ENCODE measurements around the gene OR10H4. TPM values are rescaled to one million over a fixed set of nuclear protein-coding genes. Genes with fewer than 3 reads are reported as not detected.

Gene OR10H4
- total and polyA plus RNA-seq, 12 donors: not detected

GRCh38 chr19:15992014-15992413 lies 43.2 kb downstream of the OR10H4 start:
- DNase-seq: no peak
- Histone ChIP-seq H3K36me3 (replicated peaks in 1 of 2) (no peaks in the 10 kb centered on the region), H3K27ac (no peak overlapping the region), H3K4me1 (replicated peaks in 1 of 2) (no peaks in the 10 kb centered on the region), H3K4me3 (no peak overlapping the region), H3K27me3 (peaks cover under 1% of the 10 kb centered on the region), H3K9me3 (replicated peaks in 1 of 3) (no peaks in the 10 kb centered on the region)
- TF ChIP-seq CTCF (IDR thresholded peaks at IDR 0.05) (no peak), POLR2A (IDR thresholded peaks at IDR 0.05) (no peak)
- WGBS, 4 donors: 66 to 79% (median 71%) methylated on average over 5 of the region's 5 CpGs
- intact Hi-C loops (cut with DNase I): no loop called here

DNA sequence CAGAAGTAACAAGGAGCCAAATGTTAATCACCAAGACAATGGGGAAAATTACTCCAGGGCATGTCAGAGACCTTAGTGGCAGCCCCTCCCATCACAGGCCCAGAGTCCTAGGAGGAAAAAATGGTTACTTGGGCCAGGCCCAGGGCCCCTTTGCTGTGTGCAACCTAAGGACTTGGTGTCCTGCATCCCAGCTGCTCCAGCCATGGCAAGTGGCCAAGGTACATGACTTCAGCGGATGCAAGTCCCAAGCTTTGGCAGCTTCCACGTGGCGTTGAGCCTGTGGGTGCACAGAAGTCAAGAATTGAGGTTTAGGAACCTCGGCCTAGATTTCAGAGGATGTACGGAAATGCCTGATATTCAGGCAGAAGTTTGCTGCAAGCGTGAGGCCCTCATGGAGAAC lies 46.7 kb downstream of the OR10H4 start:
- no peaks in the 10 kb centered on the region for H3K9me3 ChIP-seq (replicated peaks in 1 of 3)
- H3K4me3 ChIP-seq: no peak overlapping the region
- intact Hi-C loops (cut with DNase I): no loop called here
- H3K4me1 ChIP-seq (replicated peaks in 1 of 2): no peaks in the 10 kb centered on the region
- H3K36me3 ChIP-seq (replicated peaks in 1 of 2): no peaks in the 10 kb centered on the region
- H3K27ac ChIP-seq: no peak overlapping the region
- TF ChIP-seq CTCF (IDR thresholded peaks at IDR 0.05) (no peak), POLR2A (IDR thresholded peaks at IDR 0.05) (no peak)
- no peaks in the 10 kb centered on the region for H3K27me3 ChIP-seq
- peak in 2 of 7 donors; percentile 17 to 58 for DNase-seq
- 47 to 69% (median 58%) methylated on average over 5 to 6 of the region's 6 CpGs for WGBS, 4 donors

- no peaks in the 10 kb centered on the region for H3K36me3 ChIP-seq (replicated peaks in 1 of 2)
- intact Hi-C loops (cut with DNase I): no loop called here
- DNase-seq: no peak
Measured at GRCh38 chr19:15998166-15998565, 49.4 kb downstream of the OR10H4 start.

More at GRCh38 chr19:15998166-15998565, 49.4 kb downstream of the OR10H4 start:
- no peaks in the 10 kb centered on the region for H3K27me3 ChIP-seq
- H3K27ac ChIP-seq: no peak overlapping the region
- TF ChIP-seq CTCF (IDR thresholded peaks at IDR 0.05): no peak
- TF ChIP-seq POLR2A (IDR thresholded peaks at IDR 0.05): no peak
- WGBS, 4 donors: 56 to 85% (median 74%) methylated on average over 2 to 4 of the region's 4 CpGs
- H3K4me1 ChIP-seq (replicated peaks in 1 of 2): no peaks in the 10 kb centered on the region
- no peaks in the 10 kb centered on the region for H3K9me3 ChIP-seq (replicated peaks in 1 of 3)
- H3K4me3 ChIP-seq: no peak overlapping the region

Other genes with a start within 250 kb of the OR10H4 start
- gene OR10H2, start 221.0 kb upstream of the OR10H4 start, total RNA-seq: not detected
- not detected for gene OR10H2, start 221.0 kb upstream of the OR10H4 start, polyA plus RNA-seq
- not detected for gene OR10H3, start 211.0 kb upstream of the OR10H4 start, total RNA-seq
- not detected for gene OR10H3, start 211.0 kb upstream of the OR10H4 start, polyA plus RNA-seq
- gene OR10H5, start 161.3 kb upstream of the OR10H4 start, total RNA-seq: not detected
- gene OR10H5, start 161.3 kb upstream of the OR10H4 start, polyA plus RNA-seq: not detected
- not detected for gene OR10H1, start 133.3 kb upstream of the OR10H4 start, total RNA-seq
- gene OR10H1, start 133.3 kb upstream of the OR10H4 start, polyA plus RNA-seq: not detected
- not detected for gene CYP4F2, start 50.9 kb upstream of the OR10H4 start, total RNA-seq
- gene CYP4F2, start 50.9 kb upstream of the OR10H4 start, polyA plus RNA-seq: not detected
- gene CYP4F11, start 14.5 kb upstream of the OR10H4 start, total RNA-seq: 10 to 100 TPM in 1 of 9 donors, 1 to 10 TPM in 3, under 1 TPM in 3, not detected in 2; 0.18 to 10.5 (median 4.2) TPM
- gene CYP4F11, start 14.5 kb upstream of the OR10H4 start, polyA plus RNA-seq: 1 to 10 TPM in 2 of 3 donors, under 1 TPM in 1; 0.97 to 2.8 (median 2.3) TPM
- gene TPM4, start 127.5 kb downstream of the OR10H4 start, total RNA-seq: 100 to 1,000 TPM; 111 to 294 (median 173) TPM
- gene TPM4, start 127.5 kb downstream of the OR10H4 start, polyA plus RNA-seq: 100 to 1,000 TPM; 195 to 290 (median 290) TPM
- 100 to 1,000 TPM in 1 of 9 donors, 10 to 100 TPM in 8; 42.6 to 118 (median 72.1) TPM for gene RAB8A, start 162.9 kb downstream of the OR10H4 start, total RNA-seq
- gene RAB8A, start 162.9 kb downstream of the OR10H4 start, polyA plus RNA-seq: 100 to 1,000 TPM in 1 of 3 donors, 10 to 100 TPM in 2; 32.0 to 143 (median 34.8) TPM
- 1 to 10 TPM in 2 of 9 donors, under 1 TPM in 6, not detected in 1; 0.21 to 2.2 (median 0.86) TPM for gene HSH2D, start 194.7 kb downstream of the OR10H4 start, total RNA-seq
- 1 to 10 TPM; 1.4 to 4.7 (median 1.5) TPM for gene HSH2D, start 194.7 kb downstream of the OR10H4 start, polyA plus RNA-seq
- not detected for gene CIB3, start 224.5 kb downstream of the OR10H4 start, total RNA-seq
- not detected for gene CIB3, start 224.5 kb downstream of the OR10H4 start, polyA plus RNA-seq
- 100 to 1,000 TPM in 4 of 9 donors, 10 to 100 TPM in 5; 68.1 to 159 (median 92.3) TPM for gene FAM32A, start 236.4 kb downstream of the OR10H4 start, total RNA-seq
- gene FAM32A, start 236.4 kb downstream of the OR10H4 start, polyA plus RNA-seq: 100 to 1,000 TPM in 1 of 3 donors, 10 to 100 TPM in 2; 76.4 to 119 (median 77.6) TPM
- 10 to 100 TPM; 51.3 to 99.6 (median 88.0) TPM for gene AP1M1, start 248.9 kb downstream of the OR10H4 start, total RNA-seq
- gene AP1M1, start 248.9 kb downstream of the OR10H4 start, polyA plus RNA-seq: 10 to 100 TPM; 51.6 to 61.8 (median 58.5) TPM